Measurements from ENCODE around the gene GPR3.

GPR3 gene, protein sequence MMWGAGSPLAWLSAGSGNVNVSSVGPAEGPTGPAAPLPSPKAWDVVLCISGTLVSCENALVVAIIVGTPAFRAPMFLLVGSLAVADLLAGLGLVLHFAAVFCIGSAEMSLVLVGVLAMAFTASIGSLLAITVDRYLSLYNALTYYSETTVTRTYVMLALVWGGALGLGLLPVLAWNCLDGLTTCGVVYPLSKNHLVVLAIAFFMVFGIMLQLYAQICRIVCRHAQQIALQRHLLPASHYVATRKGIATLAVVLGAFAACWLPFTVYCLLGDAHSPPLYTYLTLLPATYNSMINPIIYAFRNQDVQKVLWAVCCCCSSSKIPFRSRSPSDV

DNA sequence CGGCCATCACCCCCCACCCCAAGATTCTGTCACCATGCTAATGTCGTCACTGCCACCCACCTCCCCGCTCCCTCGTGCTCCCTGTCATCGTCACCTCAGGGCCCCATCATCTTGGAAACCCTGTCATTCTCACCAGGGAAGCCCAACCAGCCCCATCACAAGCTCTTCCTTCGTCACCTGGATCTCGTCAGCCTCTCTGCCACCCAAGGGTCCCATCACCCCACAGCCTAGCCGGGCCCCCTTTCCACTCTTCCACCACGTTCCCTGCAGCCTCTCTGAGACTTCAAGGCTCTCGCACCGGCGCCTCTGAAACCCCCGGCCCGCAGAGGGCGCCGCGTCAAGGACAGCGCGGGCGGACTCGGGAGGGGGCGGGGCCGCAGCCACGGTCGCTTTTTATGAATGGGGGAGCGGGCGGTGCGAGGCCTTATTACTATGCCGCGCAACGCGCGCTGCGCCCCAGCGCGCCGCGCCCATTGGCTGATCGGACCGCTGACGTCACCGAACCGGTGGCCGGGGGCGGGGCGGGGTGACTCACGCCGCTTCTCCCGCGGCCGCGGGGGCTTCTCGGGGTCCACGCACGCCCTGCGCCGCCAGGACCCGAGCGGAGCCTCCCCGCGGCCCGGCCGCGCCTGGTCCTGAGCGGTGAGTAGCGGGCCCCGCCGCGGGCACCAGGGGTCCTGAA, at the start of gene GPR3:
TSS of gene GPR3 (plus strand) at position 527 of the 682 bp plus-strand sequence. CDS start 1,177 bp downstream, outside the sequence.
- DNase-seq = peak; percentile 97 to 98

DNA sequence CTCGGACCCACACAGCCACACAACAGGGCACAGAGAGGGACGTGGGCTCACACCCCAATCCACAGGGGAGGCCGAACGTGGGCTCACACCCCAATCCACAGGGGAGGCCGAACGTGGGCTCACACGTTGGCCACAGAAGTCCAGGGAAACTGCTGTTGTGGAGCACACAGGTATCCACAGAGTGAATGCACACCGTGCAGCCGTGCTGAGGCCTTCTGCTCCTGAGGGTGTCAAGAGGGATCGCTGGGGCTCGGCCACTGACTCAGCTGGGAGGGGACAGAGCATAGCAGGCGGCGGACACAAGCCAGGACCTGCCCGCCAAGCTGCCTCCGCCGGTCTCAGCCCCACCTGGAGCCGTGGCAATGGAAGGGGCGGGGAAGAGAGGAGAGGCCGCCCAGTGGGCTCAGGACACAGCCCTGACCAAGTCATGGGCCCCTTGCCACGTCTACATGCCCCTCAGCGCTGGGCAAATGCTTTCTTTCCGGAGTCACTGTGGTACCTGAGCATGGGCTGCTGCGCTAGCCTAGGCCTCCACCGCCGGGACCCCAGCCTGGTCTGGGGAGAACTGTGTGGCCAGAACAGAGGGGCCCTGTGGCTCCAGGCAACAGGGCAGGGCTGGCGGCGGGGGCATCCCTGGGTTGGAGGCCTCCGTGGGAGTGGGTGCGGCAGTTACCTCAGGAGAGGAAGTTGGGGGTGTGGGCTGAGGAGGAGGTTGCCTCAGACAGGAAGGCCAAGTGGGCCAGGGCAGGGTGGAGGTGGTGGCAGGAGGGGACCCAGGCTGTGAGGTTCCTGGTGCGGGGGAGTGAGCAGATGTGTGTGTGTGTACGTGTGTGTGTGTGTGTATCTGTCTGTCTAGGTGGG, 49.4 kb upstream of the GPR3 start:
- DNase-seq = peak; percentile 71 to 74

DNA sequence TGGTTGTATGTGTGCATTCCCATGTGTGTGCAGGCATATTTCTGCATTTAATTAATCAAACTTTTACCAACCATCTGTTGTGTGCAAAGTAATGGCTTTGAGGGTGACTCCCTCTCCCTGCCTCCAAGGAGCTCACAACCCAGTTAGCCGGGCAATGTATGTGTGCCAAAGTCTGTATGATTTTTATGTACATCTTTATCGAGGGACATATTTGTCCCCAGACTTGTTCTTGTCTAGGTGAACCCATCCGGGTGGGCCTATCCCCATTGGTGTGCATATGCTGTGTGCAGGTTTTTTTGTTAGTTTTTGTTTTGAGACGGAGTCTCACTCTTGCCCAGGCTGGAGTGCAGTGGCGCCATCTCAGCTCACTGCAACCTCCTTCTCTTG, 48.8 kb upstream of the GPR3 start:
- DNase-seq = no peak

DNA sequence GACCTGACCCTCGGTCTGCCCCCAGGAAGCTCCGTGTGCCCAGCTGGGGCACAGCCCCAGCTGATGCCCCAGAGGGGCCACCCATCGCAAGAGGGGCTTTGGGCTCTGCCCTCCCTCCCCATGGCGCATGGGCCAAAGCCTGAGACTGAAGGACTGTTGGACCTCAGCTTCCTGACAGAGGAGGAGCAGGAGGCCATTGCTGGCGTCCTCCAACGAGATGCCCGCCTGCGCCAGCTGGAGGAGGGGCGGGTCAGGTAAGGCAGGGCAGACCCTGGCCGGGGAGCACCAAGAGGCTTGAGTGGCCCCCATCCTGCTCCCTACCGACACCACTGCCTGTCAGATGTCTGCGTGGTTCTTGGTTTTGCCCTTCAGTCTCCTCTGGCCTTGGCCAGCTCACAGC, 47.1 kb upstream of the GPR3 start:
- DNase-seq = no peak

DNA sequence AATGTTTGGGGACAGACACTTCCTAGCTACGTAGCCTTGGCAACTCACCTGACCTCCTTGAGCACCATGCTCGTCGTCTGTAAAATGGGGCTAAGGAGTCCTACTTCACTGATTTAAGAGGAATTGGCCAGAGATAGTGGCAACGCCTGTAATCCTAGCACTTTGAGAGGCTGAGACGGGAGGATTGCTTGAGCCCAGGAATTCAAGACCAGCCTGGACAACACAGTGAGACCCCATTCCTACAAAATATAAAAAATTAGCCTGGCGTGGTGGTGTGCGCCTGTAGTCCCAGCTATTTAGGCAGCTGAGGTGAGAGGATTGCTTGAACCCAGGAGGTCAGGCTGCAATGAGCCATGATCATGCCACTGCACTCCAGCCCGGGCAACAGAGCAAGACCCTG, 46.1 kb upstream of the GPR3 start:
- DNase-seq = no peak

DNA sequence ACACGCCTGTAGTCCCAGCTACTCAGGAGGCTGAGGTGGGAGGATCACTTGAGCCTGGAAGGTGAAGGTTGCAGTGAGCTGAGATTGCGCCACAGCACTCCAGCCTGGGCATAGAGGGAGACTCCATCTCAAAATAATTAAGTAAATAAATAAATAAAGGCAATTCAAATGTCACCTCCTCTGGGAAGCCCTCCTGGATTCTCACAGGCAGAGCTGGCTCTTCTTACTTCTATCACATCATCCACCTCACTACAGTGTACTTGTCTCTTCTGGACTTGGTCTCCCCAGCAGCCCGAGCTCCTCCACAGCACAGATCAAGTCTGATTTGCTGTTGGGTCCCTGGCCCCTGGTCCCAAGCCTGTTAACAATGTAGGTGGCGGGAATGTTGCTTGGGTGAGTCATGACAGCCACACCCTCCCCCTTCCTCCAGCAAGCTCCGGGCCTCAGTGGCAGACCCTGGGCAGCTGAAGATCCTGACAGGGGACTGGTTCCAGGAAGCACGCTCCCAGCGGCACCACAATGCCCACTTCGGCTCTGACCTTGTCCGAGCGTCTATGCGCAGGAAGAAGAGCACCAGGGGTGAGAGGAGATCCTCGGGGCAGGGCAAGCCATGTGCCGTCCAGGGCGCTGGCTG, 45.3 kb upstream of the GPR3 start:
- DNase-seq = no peak

DNA sequence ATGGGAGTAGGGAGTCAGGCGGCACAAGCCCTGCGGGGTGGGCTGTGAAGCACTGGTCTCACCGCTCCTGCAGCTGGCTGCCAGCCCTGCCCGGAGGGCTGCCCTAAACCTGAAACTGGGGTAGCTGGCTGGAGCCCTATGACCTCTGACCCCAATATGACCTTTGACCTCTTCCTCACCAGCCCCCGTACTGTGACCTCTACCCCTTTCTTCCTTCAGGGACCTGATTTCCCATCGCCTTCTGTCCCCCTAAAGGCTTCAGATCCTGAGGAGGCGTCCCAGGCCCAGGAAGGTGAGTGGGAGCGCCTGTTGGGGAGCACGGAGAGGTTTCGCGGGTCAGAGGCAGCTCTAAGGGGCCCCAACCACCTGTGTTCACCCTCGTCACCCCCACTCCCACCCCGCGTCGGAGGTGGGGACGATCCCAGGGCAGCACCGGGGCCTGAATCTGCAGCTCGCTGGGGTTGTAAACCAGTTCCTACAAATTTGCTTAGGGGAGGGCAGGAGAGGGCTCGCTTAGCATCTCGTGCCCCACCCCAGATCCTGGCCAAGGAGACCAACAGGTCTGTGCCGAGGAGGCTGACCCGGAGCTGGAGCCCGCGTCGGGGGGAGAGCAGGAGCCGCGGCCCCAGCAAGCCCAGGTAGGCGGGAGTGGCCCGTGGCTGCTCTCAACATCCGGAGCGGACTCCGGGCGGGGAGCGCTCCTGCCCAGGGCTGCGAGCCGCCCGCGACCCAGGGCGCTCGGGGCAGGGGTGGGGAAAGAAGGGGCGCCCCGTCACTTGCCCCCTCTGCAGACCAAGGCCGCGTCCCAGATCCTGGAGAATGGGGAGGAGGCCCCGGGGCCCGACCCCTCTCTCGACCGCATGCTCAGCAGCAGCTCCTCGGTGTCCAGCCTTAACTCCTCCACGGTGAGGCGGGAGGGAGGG, 43.3 kb upstream of the GPR3 start:
- DNase-seq = peak; percentile 50 to 67

DNA sequence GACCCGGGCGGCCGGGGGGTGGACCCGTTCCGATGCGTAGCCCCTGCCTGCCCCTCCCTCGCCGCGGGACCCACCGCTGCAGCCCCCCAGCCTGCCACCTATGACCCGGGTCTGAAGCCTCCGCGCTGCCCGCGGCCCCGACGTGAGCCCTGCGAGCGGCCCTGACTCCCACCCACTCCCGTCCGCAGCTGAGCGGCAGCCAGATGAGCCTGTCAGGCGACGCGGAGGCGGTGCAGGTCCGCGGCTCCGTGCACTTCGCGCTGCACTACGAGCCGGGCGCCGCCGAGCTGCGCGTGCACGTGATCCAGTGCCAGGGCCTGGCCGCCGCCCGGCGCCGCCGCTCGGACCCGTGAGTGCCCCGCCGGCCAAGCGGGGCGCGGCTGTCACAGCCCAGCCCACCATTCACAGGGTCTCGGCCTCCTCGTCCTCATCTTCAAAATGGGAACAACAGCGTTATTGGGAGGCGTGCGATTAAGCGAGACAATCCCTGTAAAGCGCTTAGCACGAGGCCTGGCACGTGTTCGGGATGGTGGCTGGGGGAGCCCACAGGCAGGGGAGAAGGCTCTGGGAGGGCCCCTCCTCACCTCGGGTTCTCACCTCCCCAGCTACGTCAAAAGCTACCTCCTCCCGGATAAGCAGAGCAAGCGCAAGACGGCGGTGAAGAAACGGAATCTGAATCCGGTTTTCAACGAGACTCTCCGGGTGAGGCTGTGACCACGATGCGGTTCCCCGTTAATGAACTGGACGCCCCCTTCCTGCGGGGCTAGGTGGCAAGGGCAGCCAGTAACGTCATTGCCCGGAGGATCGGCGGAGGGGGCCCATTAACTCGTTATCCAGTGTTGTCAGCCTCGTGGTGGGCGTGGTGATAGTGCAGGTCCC, 42.4 kb upstream of the GPR3 start:
- peak in 1 of 2 experiments; percentile 54 for DNase-seq

DNA sequence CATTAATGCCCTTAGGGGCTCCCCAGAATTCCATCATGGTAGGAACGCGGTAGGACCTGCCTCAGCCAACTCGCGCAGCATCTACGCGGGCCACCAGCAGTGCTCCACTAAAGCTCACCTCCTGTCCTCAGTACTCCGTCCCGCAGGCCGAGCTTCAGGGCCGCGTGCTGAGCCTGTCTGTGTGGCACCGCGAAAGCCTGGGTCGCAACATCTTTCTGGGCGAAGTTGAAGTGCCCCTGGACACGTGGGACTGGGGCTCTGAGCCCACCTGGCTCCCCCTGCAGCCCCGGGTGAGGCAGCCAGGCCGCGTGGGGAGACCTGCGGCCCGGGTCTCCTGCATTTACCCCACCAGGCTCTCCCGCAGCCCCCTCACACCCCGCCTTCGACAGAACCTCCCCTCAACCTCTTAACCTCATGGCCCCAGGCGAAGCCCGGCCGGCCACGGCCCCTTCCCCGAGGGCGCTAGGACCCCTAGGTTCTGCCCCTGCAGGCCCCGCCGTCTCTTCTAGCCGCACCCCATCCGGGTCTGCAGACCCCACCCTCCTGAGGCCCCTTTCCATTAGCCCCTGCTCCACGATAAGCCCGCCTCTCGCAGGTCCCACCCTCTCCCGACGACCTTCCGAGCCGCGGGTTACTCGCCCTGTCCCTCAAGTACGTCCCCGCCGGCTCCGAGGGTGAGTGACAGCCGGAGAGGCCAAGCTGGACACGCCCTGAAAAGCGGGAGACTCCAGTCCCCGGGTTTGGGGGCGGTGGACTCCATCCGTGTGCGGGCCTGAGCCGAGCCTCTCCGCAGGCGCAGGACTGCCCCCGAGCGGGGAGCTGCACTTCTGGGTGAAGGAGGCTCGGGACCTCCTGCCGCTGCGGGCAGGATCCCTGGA, 41.5 kb upstream of the GPR3 start:
- no peak for DNase-seq

DNA sequence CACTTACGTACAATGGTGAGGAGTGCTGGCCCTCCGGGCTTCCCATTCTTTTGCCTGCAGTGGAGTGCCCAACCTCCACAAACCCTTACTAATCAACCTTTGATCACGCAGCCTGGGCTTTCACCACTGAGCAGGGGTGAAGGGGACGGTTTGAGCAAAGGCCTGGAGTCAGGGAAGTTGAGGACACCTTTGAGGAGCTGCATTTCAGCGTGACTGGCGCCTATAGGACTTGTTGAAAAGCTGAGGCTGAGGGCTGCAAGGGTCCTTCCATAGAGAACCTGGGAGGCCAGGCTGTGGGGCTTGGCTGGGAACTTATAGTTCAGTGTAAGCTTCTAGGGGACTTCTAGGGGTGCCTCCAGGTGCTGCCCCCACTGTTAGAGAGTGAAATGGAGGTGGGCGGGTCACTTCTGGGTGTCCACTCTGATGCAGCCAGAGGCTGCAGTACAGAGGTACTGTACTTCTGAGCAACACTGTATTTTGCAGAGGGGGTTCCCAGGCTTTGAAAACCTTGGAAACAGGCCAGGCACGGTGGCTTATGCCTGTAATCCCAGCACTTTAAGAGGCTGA, 40.8 kb upstream of the GPR3 start:
- DNase-seq = no peak

DNA sequence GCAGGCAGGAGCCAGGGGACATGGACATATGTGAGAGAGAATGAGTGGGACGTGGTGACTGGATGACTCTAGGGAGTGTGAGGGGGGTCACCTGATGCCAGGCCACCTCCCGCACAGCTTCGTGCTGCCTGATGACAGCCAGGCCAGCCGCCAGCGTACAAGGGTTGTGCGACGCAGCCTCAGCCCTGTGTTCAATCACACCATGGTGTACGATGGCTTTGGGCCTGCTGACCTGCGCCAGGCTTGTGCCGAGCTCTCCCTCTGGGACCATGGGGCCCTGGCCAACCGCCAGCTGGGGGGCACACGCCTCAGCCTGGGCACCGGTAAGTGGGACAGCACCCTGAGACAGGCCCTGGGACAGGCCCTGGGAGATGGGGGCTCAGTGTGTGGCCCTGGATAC, 39.3 kb upstream of the GPR3 start:
- no peak for DNase-seq

DNA sequence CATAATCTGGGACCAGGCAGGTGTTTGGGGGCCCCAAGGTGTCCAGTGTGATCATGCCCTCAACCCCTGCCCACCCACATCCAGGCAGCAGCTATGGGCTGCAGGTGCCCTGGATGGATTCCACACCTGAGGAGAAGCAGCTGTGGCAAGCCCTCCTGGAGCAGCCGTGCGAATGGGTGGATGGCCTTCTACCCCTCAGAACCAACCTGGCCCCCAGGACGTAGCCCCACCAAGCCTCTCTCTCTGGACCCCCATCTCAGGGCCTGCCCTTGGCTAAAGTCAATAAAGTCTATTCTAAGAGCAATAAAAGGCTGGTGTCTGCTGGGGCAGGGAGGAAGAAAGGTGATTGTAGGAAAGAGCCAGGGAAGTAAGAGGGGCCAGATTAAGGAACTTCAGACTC, 38.8 kb upstream of the GPR3 start:
- DNase-seq = no peak

DNA sequence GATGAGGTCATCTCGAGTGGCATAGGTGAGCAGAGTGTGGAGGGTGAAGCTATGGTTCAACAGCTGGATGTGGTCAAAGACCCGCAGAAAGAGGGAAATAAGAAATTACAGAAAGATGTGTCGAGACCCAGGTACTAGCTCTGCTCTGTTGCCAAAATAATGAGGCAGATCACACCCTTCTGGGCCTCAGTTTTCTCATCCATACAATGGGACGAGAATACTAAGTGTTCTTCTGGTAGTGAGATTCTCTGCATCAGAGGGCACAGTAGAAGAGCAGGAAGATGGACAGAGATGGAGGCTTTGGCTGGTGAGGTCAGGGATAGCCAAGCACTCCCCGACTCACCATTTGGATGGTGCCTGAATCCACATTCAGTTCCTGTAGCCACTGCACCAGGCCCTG, 36.7 kb upstream of the GPR3 start:
- no peak for DNase-seq

DNA sequence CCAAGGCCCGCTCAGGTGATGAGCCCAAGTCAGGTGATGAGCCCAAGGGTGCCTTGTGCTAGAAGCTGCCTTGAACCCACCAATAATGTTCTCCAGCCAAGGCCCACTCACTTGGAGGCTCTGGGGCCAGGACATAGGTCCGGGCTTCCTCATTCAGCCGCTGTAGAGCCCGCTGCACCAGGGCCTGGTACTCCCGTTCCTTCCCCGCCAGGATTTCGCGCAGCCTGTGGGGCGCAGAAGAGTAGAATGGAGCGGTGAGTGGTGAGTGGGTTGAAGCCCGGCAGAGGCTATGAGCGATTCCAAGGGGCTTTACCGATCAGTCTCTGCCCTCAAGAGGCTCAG, 36.2 kb upstream of the GPR3 start:
- DNase-seq = no peak

DNA sequence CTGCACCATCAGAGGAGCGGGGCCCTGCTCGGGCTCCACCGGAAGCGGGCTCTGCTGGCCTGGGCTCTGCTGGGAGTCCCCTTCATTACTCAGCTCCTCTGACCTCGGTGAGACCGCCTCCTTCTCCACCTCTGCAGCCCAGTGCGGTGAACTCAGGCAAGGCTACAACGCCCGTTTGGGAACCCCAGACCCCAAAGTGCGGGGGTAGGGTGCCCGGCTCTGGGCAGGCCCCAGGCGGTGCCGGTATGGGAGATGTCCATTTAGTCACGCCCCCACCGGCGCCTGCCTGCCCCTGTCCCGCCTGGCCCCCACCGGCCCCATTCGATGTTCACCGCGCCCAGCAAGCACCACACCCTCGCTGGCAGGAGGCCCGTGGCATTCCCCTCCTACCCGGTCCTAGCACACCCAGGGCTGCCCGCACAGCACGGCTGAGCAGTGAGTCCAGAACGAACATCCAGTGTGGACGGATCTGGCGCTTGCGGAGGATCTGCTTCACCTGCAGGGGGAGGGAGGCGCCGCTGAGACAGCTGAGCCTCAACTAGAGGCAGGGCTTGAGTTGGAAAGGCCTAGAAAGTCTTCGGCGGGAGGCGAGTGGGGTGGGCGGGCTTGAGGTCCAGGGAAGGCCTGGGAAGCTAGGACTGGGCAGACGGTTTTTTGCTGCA, 35.7 kb upstream of the GPR3 start:
- peak; percentile 43 to 46 for DNase-seq

DNA sequence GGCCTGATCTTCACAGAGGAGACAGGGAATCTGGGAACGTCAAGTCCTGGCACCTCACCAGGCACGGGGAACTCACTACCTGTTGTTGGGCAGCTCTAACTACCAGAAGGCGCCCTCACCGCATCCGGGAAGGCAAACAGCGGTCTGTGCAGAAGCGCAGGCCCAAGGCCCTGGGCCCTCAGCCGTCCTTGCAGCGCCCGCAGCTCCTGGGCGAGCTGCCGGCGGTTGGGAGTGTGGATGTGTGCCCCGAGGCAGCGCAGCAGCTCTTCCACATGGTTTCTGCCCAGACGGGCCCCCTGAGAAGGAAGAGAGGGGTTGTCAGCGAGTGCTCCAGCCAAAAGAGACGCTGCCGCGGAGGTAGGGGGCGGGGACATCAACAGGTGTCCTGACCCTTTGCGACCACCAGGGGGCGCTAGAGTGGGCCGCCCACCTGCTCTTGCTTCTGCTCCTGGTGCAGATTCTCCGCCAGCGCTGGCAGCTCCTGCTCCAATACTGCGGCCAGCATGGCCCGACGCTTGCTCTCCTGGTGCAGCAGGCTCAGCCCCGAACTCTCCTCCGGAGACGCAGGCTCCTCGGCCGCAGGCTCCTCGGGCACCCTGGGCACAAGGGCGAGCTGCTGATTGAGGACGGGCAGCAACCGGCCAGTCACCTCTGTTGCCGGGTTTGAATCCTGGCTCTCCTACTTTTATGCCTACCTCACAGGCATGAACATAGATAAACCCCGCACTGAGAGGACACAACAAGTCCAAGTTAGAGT, 35.0 kb upstream of the GPR3 start:
- peak; percentile 86 to 92 for DNase-seq

DNA sequence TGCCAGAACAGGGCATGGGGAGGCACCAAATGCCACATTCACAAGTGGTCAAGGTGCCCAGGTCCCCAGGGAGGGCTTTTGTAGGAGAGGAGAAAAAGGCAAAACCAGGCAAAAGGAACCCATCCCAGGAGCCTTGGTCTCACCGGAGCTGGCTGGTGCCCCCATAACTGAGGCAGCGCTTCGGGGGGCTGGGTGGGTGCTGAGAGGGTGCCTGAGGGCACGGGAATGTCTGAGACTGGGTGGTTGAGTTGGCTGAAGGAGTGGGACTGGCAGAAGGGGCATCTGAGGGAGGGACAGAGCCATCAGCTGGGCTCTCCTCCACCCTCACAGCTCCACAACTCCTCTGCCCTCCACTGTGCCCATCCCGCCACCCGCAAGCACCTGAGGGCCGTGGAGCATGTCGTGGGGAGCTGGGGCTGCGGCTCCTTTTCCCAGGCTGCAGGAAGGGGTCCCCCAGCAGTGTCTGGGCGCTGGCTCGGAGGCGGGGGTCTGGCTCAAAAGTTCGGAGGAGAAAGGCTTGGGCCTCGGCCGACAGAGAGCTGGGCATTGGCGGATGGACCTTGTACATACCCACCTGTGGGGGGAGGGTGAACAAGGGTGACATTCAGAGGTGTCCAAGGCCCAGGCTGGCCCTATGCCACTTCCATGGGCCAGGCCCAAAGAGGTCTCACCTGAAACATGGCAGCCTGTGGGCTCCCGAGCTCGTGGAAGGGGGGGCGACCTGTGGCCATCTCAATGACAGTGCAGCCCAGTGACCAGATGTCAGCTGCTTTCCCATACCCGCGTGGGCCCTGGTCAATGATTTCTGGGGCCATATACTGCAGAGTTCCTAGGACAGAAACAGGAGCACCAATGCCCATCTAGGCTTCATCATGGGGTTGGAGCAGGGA, 34.1 kb upstream of the GPR3 start:
- DNase-seq = no peak

Data from activated T-cell treated with anti-CD3 and anti-CD28 coated beads, Interleukin-2, amount 50 U/mL, for 48 hours (primary cell).